HG02642 (cell line): ENCODE results near the gene SCYGR5.
"Not testable (repeated sequence)": the region's sequence is repeated elsewhere in the genome, so short reads cannot be mapped to it uniquely, and the experiment has no call there.

Source experiments
- ATAC-seq: cut with Tn5 transposase; IDR thresholded peaks from one replicate; pipeline ENCODE4 v1.9.1; 2021; ENCODE audit warnings: mild to moderate bottlenecking; ENCODE audit not compliant: unreplicated experiment, poor library complexity

SCYGR5 gene, protein sequence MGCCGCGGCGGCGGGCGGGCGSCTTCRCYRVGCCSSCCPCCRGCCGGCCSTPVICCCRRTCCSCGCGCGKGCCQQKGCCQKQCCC

GRCh38 chr2:227666631-227667170 lies at the start of gene SCYGR5:
Gene SCYGR5, plus strand, starts transcription at chr2:227666804. Its CDS starts 0 bp downstream, at chr2:227666804.
- not testable (repeated sequence) for ATAC-seq

DNA sequence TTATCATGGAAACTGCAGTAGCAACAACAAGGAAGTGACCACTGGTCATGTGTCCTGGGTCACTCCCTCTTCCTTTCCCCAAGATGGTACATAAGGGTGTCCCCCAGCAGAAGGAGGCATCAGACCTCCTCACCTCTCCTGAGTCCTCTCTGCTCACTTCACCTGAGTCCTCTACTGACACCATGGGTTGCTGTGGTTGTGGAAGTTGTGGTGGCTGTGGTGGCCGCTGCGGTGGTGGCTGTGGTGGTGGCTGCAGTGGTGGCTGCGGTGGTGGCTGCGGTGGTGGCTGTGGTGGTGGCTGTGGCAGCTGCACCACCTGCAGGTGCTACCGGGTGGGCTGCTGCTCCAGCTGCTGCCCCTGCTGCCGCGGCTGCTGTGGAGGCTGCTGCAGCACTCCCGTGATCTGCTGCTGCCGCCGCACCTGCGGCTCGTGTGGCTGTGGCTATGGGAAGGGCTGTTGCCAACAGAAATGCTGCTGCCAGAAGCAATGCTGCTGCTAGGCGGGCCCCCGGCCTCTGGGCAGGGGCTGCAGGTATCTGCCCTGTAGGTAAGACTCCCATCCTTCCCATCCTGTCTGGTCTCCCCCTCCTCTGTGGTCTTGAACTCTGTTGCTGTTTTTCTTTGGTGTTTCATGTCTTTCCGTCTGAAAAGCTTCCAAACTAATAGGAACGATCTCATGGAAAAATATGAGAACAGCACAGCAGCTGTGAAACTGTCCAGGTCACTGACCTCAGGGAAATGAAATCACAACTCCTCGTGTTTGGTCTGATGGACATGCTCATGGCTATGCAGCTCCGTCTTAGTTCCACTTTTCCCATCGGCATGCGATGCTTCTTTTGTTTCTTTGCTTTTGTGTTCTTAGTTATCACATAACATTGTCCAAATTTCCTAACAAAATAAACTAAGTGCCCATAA lies 49.0 kb upstream of the SCYGR5 start, which contains the start of gene SCYGR4:
TSS of gene SCYGR4 (plus strand) at position 183 of the 915 bp plus-strand sequence. CDS start at position 183, 0 bp downstream.
- no peak for ATAC-seq

- ATAC-seq: no peak
Measured at GRCh38 chr2:227623226-227623625, 43.4 kb upstream of the SCYGR5 start.

GRCh38 chr2:227625420-227625819 lies 41.2 kb upstream of the SCYGR5 start:
- ATAC-seq: no peak

DNA sequence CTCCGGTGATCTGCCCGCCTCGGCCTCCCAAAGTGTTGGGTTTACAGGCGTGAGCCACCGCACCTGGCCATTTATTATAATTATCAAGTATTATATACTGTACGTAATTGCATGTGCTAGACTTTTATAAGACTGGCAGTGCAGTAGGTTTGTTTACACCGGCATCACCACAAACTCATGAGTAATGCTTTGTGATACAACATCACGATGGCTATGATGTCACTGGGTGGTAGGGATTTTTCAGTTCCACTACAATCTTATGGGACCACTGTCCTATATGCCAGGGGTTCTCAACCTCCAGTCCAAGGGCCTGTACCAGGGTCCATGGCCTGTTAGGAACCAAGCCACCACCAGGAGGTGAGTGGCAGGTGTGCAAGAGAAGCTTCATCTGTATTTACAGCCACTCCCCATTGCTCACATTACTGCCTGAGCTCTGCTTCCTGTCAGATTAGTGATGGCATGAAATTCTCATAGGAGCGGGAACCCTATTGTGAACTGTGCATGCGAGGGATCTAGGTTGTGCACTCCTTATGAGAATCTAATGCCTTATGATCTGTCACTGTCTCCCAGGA lies 39.9 kb upstream of the SCYGR5 start:
- no peak for ATAC-seq

DNA sequence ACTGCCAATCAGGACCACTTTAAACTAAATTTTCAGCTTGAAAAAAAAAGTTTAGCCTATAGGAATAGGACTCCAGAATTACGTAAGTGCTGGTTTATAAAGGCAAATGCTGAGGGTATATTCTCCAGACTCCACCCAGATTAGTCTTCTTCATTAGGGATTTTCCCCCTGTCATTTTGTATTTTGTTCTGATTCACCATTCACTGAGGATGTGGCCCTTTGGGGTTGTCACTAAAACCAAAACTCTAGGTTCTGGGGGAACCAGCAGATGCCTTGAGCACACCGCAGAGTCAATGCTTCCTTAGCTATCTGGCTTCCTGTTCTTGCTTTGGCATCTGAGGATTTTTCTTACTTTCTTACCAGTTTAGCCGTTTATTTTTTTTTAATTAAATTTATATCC lies 38.8 kb upstream of the SCYGR5 start:
- peak; percentile 92 for ATAC-seq

GRCh38 chr2:227629435-227629834 lies 37.2 kb upstream of the SCYGR5 start:
- no peak for ATAC-seq

- no peak for ATAC-seq
Measured at GRCh38 chr2:227630322-227630721, 36.3 kb upstream of the SCYGR5 start.

DNA sequence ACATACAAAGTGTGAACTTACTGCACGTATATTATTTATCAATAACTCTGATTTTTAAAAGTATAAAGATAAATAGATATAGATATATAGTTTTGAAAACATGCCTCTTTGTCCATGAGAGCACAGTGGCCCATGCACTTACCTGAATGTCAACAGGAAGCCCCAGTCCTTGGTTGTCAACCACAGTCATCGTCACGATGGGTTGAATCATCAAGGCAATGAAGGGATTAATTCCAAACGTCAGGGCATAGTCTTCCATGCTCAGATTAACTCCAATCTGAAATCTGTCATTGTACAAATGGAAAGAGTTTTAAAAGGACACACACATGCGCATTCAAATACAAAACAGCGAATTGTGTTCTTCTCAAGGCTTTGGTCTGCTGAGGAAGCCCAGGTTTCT lies 33.8 kb upstream of the SCYGR5 start:
- no peak for ATAC-seq

DNA sequence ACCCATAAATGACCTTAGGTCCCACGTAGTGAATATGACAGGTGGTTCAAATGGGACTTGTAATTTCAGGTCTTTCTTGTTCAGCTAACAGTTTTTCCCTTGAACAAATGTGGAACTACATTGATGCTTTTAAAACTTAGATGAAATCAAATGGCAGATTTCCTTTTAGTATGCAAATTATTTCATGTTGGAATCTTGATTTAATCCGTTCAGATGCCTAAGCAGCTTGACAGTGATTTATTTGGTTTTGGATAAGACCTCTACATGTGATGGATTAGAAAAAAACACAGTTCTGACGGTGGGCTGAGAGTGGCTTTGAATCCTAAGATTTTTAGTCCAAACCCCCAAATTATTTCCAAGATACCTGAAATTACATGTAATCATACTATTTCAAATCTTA lies 32.4 kb upstream of the SCYGR5 start:
- ATAC-seq: no peak

GRCh38 chr2:227642656-227643055 lies 23.9 kb upstream of the SCYGR5 start:
- ATAC-seq: no peak

GRCh38 chr2:227643990-227644551 lies 22.5 kb upstream of the SCYGR5 start:
- no peak for ATAC-seq

GRCh38 chr2:227653419-227653818 lies 13.2 kb upstream of the SCYGR5 start:
- ATAC-seq: no peak

GRCh38 chr2:227654426-227654825 lies 12.2 kb upstream of the SCYGR5 start:
- no peak for ATAC-seq

DNA sequence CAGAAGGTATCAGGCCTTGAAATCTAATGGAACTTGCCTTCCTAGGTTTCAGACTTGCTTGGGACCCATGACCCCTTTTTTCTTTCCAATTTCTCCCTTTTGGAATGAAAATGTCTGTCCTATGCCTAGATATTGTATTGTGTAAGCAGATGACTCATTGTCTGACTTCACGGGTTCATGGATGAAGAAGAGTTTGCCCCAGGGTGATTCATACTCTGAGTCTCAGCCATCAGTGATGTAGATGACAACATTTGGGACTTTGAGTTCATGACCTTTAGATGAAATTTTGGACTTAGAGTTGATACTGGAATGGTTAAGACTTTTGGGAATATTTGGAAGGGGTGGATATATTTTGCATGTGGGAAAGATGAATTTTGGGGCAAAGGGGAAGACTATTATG lies 11.2 kb upstream of the SCYGR5 start:
- no peak for ATAC-seq

- no peak for ATAC-seq
Measured at GRCh38 chr2:227657199-227657845, 9.3 kb upstream of the SCYGR5 start.

- no peak for ATAC-seq
Measured at GRCh38 chr2:227661025-227661649, 5.5 kb upstream of the SCYGR5 start.

- no peak for ATAC-seq
Measured at GRCh38 chr2:227661827-227662226, 4.8 kb upstream of the SCYGR5 start.

- ATAC-seq: no peak
Measured at GRCh38 chr2:227665189-227665940, 1.2 kb upstream of the SCYGR5 start.
